ENCODE measurements around the gene TAOK3. TPM values are rescaled to one million over a fixed set of nuclear protein-coding genes. Genes with fewer than 3 reads are reported as not detected.
A peak's percentile ranks its signal among the peaks of the same experiment; 100 is the strongest.

TAOK3 gene
- total and polyA plus RNA-seq, 2 of the 8 experiments (the other 6 are each of a cell fraction or from before 2014, with no cell fraction given): 5.2 to 9.3 TPM

DNA sequence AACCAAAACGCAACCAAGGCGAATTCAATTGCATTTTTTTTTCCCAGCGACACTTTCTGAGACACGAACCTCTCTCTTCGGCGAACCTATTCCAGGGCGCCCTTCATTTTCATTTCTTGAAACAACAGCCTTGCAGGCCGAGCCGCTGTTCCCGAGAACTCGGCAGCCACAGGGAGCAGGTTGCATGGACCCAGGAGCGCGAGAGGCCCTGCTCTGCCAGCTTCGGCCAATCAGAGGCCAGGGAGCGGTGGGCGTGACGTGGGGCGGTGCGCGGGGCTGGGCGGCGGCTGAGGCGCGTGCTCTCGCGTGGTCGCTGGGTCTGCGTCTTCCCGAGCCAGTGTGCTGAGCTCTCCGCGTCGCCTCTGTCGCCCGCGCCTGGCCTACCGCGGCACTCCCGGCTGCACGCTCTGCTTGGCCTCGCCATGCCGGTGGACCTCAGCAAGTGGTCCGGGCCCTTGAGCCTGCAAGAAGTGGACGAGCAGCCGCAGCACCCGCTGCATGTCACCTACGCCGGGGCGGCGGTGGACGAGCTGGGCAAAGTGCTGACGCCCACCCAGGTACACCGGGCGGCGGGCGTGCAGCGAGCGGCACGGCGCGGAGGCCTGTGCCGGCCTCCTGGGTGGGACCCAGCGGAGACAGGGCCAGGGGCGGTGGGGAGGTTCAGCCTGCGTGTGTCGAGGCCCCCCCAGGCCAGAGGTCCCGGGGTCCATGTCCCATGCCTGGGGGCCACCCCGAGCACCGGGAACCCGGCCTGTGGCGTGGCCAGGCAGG, 236.7 kb downstream of the TAOK3 start, which contains the start of gene PEBP1 (continued):
- TF ChIP-seq, protein P1, sequence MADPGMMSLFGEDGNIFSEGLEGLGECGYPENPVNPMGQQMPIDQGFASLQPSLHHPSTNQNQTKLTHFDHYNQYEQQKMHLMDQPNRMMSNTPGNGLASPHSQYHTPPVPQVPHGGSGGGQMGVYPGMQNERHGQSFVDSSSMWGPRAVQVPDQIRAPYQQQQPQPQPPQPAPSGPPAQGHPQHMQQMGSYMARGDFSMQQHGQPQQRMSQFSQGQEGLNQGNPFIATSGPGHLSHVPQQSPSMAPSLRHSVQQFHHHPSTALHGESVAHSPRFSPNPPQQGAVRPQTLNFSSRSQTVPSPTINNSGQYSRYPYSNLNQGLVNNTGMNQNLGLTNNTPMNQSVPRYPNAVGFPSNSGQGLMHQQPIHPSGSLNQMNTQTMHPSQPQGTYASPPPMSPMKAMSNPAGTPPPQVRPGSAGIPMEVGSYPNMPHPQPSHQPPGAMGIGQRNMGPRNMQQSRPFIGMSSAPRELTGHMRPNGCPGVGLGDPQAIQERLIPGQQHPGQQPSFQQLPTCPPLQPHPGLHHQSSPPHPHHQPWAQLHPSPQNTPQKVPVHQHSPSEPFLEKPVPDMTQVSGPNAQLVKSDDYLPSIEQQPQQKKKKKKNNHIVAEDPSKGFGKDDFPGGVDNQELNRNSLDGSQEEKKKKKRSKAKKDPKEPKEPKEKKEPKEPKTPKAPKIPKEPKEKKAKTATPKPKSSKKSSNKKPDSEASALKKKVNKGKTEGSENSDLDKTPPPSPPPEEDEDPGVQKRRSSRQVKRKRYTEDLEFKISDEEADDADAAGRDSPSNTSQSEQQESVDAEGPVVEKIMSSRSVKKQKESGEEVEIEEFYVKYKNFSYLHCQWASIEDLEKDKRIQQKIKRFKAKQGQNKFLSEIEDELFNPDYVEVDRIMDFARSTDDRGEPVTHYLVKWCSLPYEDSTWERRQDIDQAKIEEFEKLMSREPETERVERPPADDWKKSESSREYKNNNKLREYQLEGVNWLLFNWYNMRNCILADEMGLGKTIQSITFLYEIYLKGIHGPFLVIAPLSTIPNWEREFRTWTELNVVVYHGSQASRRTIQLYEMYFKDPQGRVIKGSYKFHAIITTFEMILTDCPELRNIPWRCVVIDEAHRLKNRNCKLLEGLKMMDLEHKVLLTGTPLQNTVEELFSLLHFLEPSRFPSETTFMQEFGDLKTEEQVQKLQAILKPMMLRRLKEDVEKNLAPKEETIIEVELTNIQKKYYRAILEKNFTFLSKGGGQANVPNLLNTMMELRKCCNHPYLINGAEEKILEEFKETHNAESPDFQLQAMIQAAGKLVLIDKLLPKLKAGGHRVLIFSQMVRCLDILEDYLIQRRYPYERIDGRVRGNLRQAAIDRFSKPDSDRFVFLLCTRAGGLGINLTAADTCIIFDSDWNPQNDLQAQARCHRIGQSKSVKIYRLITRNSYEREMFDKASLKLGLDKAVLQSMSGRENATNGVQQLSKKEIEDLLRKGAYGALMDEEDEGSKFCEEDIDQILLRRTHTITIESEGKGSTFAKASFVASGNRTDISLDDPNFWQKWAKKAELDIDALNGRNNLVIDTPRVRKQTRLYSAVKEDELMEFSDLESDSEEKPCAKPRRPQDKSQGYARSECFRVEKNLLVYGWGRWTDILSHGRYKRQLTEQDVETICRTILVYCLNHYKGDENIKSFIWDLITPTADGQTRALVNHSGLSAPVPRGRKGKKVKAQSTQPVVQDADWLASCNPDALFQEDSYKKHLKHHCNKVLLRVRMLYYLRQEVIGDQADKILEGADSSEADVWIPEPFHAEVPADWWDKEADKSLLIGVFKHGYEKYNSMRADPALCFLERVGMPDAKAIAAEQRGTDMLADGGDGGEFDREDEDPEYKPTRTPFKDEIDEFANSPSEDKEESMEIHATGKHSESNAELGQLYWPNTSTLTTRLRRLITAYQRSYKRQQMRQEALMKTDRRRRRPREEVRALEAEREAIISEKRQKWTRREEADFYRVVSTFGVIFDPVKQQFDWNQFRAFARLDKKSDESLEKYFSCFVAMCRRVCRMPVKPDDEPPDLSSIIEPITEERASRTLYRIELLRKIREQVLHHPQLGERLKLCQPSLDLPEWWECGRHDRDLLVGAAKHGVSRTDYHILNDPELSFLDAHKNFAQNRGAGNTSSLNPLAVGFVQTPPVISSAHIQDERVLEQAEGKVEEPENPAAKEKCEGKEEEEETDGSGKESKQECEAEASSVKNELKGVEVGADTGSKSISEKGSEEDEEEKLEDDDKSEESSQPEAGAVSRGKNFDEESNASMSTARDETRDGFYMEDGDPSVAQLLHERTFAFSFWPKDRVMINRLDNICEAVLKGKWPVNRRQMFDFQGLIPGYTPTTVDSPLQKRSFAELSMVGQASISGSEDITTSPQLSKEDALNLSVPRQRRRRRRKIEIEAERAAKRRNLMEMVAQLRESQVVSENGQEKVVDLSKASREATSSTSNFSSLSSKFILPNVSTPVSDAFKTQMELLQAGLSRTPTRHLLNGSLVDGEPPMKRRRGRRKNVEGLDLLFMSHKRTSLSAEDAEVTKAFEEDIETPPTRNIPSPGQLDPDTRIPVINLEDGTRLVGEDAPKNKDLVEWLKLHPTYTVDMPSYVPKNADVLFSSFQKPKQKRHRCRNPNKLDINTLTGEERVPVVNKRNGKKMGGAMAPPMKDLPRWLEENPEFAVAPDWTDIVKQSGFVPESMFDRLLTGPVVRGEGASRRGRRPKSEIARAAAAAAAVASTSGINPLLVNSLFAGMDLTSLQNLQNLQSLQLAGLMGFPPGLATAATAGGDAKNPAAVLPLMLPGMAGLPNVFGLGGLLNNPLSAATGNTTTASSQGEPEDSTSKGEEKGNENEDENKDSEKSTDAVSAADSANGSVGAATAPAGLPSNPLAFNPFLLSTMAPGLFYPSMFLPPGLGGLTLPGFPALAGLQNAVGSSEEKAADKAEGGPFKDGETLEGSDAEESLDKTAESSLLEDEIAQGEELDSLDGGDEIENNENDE (IDR thresholded peaks at IDR 0.05; ENCODE audit: insufficient replicate concordance, low read length): no peak
- TF ChIP-seq RNF2 (IDR thresholded peaks at IDR 0.05; ENCODE audit: borderline replicate concordance, low read depth, low read length, missing control alignments, poor library complexity, severe bottlenecking): no peak
- peak; percentile 81 for TF ChIP-seq ASH2L (IDR thresholded peaks at IDR 0.05; ENCODE audit: low read length)
- no peak for TF ChIP-seq JUND (IDR thresholded peaks at IDR 0.05; ENCODE audit: low read length)
- peak; percentile 77; the same call in 1 of the 2 replicates for TF ChIP-seq TAF1 (IDR thresholded peaks at IDR 0.05; ENCODE audit: low read depth, low read length)
- TF ChIP-seq CEBPB (IDR thresholded peaks at IDR 0.05; ENCODE audit: low read depth, low read length): no peak
- no peak for TF ChIP-seq CTBP2 (IDR thresholded peaks at IDR 0.05; ENCODE audit: borderline replicate concordance, insufficient read depth, insufficient read length, low read length)
- TF ChIP-seq CBX5 (IDR thresholded peaks at IDR 0.05; ENCODE audit: low read depth, low read length): no peak
- TF ChIP-seq HDAC6 (IDR thresholded peaks at IDR 0.05; ENCODE audit: low read depth, low read length): no peak
- TF ChIP-seq KDM4A (IDR thresholded peaks at IDR 0.05; ENCODE audit: low read depth, low read length, severe bottlenecking): peak; percentile 80
